NCI-H146 treated with DMSO at 0.1 percent for 48 hours (cell line): Measurements from ENCODE around the gene KDM3A.

ENCODE experiments used
- DNase-seq: peaks from one replicate; lab custom pipeline; 2025; ENCODE audit not compliant: unreplicated experiment; lab: John Stamatoyannopoulos, UW

Gene KDM3A

DNA sequence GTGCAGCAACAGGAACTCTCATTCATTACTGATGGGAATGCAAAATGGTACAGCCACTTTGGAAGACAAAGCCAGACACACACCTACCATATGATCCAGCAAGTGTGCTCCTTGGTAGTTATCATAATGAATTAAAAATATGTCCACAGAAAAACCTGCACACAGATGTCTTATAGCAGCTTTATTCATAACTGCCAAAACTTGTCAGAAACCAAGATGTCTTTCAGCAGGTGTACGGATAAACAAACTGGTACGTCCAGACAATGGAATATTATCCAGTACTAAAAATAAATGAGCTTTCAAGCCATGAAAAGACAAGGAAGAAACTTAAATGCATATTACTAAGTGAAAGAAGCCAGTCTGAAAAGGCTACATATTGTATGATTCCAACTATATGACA lies 71.7 kb downstream of the KDM3A start:
- no peak for DNase-seq

DNA sequence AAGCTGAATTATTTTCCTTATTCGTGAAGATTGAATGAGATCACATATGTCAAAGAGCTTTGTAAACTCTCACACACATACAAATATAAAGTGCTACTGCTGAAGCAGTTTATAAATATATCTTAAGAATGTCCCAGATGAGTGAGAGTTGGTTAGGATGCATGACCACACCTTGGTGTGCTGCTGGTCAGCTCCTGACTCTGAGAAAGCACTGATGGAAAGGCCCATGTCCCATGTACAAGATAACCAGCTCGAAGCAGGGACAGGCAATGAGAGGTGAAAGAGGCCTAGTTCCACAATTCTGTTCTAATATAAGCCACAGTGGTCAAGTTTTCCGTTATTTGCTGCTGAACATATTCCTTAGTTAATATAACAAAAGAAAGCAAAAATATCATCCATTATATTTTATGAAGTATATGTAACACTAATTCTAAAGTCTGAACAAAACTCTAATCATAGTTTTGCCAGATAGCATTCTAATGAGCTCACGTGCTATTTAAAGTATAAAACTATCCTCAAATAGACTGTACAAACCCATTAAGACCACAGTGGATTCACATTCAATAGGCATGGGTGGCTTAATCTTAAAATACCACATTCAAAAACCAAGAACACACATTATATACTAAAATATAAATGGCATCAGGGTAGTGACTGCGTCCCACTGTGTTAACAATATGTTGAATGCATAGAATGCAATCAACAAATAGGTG lies 72.9 kb downstream of the KDM3A start:
- no peak for DNase-seq

DNA sequence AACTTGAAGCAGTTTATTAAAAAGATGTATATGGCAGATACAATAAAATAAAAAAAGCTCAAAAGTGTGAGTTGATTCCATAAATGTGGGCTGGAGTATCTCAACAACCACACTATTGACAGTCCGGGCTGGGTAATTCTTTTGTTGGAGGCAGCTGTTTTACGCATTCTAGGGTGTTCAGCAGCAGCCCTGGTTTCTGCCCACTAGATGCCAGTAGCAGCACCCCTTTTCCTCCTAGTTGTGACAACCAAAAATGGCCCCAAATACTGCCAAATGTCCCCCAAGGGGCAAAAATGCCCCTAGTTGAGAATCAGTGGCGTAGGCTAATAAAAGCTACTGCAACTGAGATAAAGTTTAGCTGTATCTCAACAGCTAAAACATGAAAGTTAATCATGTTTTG lies 77.3 kb downstream of the KDM3A start:
- DNase-seq: no peak

DNA sequence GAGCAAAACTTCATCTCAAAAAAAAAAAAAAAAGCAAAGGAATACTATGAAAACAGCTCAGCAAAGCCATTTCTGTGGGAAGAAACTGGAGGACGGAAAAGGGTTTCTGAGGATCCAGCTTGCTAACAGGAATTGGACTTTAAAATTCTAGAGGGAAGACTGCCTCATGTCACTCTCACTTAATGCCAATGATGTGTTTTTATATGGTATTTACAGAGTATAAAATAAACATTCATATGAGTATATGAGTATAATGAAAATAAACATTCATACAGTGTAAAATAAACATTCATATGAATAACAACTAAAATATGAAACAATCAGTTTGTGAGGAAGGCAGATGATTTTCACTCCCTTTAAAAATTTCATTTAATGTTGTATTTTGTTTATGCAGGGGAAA lies 78.2 kb downstream of the KDM3A start:
- DNase-seq: no peak

DNA sequence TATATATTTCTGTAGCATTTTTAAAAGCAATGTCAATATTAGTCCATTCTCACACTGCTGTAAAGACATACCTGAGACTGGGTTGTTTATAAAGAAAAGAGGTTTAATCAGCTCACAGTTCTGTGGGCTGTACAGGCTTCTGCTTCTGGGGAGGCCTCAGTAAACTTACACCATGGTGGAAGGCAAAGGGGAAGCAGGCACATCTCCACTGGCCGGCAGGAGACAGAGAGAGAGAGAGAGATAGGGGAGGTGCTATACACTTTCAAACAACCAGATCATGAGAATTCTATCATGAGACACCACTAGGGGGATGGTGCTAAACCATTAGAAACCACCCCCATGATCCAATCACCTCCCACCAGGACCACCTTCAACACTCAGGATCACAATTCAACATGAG lies 79.0 kb downstream of the KDM3A start:
- DNase-seq: no peak

DNA sequence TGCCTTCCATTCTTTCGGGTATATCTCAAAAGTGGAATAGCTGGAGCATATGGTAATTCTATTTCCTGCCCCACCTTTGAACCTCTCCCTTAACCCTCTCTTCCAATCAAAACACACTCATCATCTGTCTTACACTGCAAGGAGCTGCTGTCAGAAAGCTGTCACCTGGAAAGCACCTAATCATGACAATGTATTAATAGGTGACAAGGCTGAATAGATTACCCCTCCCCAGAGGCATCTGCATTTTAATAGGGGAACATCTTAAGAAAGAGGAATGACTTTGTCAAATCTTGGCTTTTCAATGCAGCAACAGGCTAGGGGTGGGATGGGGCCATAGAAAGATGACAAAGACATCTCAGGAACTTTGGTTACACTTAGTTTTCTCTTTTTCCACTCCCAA lies 80.8 kb downstream of the KDM3A start:
- DNase-seq: no peak

DNA sequence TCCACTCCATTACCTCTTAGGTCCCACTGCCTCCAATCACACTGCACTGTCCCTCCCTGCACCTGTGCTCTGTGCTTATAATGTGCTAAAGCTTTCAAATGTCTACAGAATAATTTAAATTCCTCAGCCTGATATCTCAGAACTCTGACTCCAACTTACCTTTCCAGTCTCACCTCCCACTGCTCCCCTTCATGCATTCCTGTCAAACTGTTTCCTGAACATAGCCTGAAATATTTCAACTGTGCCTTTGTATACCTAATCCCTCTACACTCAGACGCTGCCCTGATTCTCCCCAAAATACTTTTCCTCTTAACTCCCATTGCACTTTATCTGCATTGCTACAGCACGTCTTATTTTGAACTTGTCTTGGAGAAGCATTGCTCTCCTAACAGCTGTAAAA lies 81.5 kb downstream of the KDM3A start:
- DNase-seq: no peak

DNA sequence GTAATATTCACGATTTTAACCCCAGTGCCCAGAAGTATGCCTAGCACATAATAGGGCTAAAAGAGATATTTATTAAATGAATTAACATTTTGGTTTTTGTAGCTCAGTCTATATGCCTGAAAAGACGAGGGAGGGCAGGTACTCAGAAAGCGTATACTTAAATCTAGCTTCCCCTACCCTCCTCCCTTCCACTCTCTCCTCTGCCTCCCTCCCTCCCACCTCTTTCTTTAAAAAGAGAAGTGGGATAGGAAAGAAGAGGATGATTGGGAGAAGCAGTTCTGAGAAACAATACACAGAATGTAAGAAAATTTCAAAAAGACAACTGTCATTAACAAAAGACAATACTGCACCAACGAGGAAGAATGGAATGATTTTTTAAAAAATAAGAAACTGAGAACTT lies 82.3 kb downstream of the KDM3A start:
- DNase-seq: no peak

DNA sequence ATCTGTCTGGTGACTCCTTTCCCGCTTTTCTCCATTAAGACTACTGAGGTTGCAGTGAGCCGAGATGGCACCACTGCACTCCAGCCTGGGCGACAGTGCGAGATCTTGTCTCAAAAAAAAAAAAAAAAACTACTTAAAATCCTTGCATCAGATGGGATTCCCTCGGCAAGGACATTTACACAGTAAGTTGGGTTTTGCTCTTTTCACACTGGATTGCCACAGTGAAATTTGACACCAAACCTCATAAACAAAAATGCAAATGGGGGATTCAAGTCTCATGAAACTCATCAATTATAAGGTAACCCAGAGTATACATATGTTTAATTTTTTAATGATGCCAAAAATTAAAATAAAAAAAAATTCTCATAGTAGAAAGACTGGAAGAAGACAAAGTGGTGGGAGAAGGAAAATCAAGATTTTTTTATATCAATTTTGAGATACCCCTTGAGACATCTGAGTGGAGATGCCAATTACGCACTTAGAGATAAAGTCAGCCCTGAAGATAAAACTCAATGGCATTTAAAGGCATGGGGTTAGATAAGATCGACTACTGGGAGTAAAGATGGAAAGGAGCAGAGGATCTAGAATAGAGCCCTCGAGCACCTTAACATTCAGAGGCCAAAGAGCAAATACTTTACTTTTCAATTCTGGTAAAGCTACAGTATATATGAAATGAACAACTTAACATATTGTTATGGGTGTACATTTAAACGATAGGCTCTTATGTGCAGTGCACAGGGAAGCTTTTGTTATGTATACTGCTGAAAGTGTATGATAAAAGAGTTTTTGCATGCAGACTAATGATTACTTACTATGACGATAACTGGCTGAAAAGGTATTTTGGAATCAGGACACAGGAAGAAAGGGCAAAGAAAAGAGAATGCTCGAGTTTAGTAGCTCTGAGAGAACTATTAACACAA lies 84.5 kb downstream of the KDM3A start:
- DNase-seq: no peak

DNA sequence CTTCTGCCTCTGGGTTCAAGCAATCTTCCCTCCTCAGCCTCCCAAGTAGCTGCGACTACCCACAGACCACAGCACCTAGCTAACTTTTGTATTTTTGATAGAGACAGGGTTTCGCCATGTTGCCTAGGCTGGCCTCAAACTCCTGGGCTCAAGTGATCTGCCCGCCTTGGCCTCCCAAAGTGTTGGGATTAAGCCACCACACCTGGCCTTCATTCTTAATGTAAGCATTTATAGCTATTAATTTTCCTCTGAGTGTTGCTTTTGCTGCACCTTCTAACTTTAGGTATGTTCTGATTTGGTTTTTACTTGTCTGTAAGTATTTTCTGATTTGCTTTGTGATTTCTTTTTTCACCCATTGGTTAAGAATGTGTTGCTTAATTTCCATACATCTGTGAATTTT lies 92.4 kb downstream of the KDM3A start:
- DNase-seq: no peak

DNA sequence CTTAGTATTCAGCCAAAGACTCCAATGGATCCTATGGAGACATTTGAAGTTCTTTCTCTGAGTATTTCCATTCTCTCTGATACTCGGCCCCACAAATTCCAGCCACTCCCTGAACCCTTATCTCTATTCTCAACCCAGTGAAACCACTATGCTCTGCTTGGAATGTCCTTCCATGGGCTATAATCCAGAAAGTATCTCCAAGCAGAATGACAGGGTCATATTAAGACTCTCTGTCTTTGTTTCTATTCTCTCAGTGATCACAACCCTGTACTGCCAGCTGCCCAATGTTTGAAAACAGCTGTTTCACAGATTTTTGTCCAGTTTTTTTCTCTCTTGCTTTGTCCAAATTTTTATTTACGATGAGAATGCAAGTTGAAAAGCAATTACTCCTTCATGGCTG lies 100.2 kb downstream of the KDM3A start:
- DNase-seq: no peak
